Body of pancreas (tissue), 4 donors: Measurements from ENCODE around the gene PF4V1. TPM values are rescaled to one million over a fixed set of nuclear protein-coding genes. Genes with fewer than 3 reads are reported as not detected.
"Not testable (repeated sequence)": the region's sequence is repeated elsewhere in the genome, so short reads cannot be mapped to it uniquely, and the experiment has no call there.

ENCODE experiments used
- ATAC-seq: fragments of 150-250 bp; one replicate; pipeline ENCODE4 v1.9.1; 2016
- DNase-seq, 4 donors: peaks; one replicate each; pipeline ENCODE4 v3.0.0-alpha.2; 2019
- H3K27ac ChIP-seq, 4 donors: fragments of 200-600 bp; sonication (generic); 1 replicate in 3 of 4; 2 replicates in 1 of 4; pipeline versions ENCODE4 v1.5.1 to v1.6.1; 2016 to 2019; ENCODE audit warnings: mild to moderate bottlenecking in 1 of 4, mixed read lengths in 1 of 4, moderate library complexity in 1 of 4
- H3K27me3 ChIP-seq, 2 donors: fragments of 200-600 bp; sonication (generic); one replicate each; pipeline ENCODE4 v1.6.0; 2016; ENCODE audit warnings: mild to moderate bottlenecking in 1 of 2
- H3K36me3 ChIP-seq, 2 donors: fragments of 200-600 bp; sonication (generic); replicated peaks in 1 of 2; 2 replicates each; pipeline ENCODE4 v1.5.1; 2016; ENCODE audit warnings: low read depth in 2 of 2; ENCODE audit not compliant: insufficient read depth in 1 of 2
- H3K4me1 ChIP-seq: fragments of 200-600 bp; sonication (generic); one replicate; pipeline ENCODE4 v1.6.0; 2016
- H3K4me3 ChIP-seq, 2 donors: fragments of 200-600 bp; sonication (generic); 1 replicate in 1 of 2; 2 replicates in 1 of 2; pipeline ENCODE4 v1.5.1; 2016 to 2019
- H3K9me3 ChIP-seq, 3 donors: fragments of 200-600 bp; sonication (generic); 1 replicate in 2 of 3; 2 replicates in 1 of 3; pipeline ENCODE4 v1.5.1; 2016
- CTCF ChIP-seq, 7 experiments: fragments of 450-650 bp in 4 of 7; fragments of 200-600 bp in 3 of 7; sonication (generic) in 3 of 7; IDR thresholded peaks; one replicate each; pipeline ENCODE4 v1.5.1; 2016 to 2019; ENCODE audit warnings: antibody characterized with exemption in 7 of 7
- POLR2A ChIP-seq, 3 donors: fragments of 450-650 bp; IDR thresholded peaks; one replicate each; pipeline ENCODE4 v1.6.1; 2016; ENCODE audit warnings: antibody characterized with exemption in 3 of 3, mild to moderate bottlenecking in 2 of 3
- WGBS, 2 donors: methylation state at CpG; one replicate each; pipeline ENCODE4 v1.1.5; 2017; 5-methylcytosine and 5-hydroxymethylcytosine counted together
- intact Hi-C: fragments of 100-400 bp; cut with DNase I; formaldehyde crosslinking; loops from one replicate; pipeline ENCODE4 v1.15.1; 2023
- total RNA-seq, 2 donors: library from RNA; depleted of rRNA; stranded (reverse); fragments of >200 nt; gene quantifications; one replicate each; pipeline ENCODE4 v1.1.0, GENCODE V29; 2016

Gene PF4V1
- total RNA-seq, 2 donors from 2014 or later = not detected

- 87 to 90% methylated on average over 2 of the region's 2 CpGs for WGBS, 2 donors
- no peaks in the 10 kb centered on the region for H3K9me3 ChIP-seq
- no peaks in the 10 kb centered on the region for H3K36me3 ChIP-seq
- no peak for DNase-seq
- TF ChIP-seq POLR2A (IDR thresholded peaks at IDR 0.05) (no peak), CTCF (IDR thresholded peaks at IDR 0.05) (no peak)
- no peak overlapping the region for H3K4me3 ChIP-seq
- no peaks in the 10 kb centered on the region for H3K27me3 ChIP-seq
- H3K27ac ChIP-seq = peak overlapping the region in 1 of 4 donors; percentile 58
- intact Hi-C loops = no loop called here
- H3K4me1 ChIP-seq = peaks cover 41% of the 10 kb centered on the region
- ATAC-seq = no peak
Measured at GRCh38 chr4:73896416-73896815, 43.3 kb downstream of the PF4V1 start.

DNA sequence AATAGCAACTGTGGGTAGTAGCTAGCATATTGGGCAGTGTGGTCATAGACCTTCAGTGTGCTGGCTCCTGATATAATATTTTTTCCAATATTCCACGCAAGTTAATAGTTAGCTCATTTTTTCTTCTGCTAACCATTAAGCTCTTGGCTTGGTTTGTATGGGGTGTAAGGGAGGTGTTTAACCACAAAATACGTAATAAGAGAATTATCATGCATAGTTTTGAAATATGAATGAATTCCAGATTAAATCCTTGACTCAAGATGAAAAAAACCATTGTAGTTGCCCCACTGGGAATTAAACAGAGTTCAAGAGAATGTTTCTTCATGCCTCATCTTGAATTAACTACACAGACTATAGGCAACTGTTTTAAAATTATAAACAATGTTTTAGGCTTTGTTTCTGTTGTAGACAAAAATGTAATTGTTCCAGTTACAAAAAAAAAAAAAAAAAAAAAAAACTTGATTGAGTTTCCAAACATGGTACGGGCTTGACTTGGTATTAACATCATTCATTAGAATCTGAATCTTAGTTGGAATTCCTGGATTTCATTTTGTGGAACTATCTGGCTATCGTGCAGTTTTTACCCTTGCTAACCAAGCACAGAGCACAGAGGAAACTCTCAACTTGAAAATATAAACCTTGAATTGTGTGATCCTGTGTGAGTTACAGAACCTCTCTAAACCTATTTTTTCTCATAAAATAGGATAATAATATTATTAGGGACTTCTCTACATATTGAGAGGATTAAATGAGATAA, 44.5 kb downstream of the PF4V1 start:
- no peak for TF ChIP-seq CTCF (IDR thresholded peaks at IDR 0.05)
- TF ChIP-seq POLR2A (IDR thresholded peaks at IDR 0.05) = no peak
- Histone ChIP-seq H3K4me1 (peaks cover 37% of the 10 kb centered on the region), H3K27me3 (no peaks in the 10 kb centered on the region), H3K9me3 (no peaks in the 10 kb centered on the region), H3K4me3 (no peak overlapping the region), H3K27ac (peak overlapping the region in 2 of 4 donors; percentile 26 to 58), H3K36me3 (no peaks in the 10 kb centered on the region)
- no peak for DNase-seq
- WGBS, 2 donors = 53 to 60% methylated on average over 4 of the region's 4 CpGs
- ATAC-seq = peak; percentile 67
- intact Hi-C loops = no loop called here

DNA sequence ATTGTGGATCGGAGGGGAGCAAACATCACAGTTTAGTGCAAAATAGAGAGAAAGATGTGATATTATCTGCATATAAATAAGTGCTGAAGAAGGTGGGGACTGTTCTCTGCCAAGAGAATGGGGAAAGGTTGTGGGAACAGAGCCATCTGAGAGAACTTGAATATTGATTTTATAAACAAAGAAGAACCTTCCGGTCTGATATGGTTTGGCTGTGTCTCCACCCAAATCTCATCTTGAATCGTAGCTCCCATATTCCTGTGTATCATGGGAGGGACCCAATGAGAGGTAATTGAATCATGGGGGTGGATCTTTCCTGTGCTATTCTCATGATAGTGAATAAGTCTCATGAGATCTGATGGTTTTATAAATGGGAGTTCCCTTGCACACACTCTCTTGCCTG, 46.2 kb downstream of the PF4V1 start:
- H3K27me3 ChIP-seq, H3K27ac ChIP-seq, H3K9me3 ChIP-seq, H3K4me3 ChIP-seq, ATAC-seq, intact Hi-C loops, H3K36me3 ChIP-seq, DNase-seq: not testable (repeated sequence)
- peaks cover 24% of the 10 kb centered on the region for H3K4me1 ChIP-seq
- 24 to 32% methylated on average over 3 of the region's 3 CpGs for WGBS, 2 donors

- no peak for DNase-seq
- no peak for TF ChIP-seq CTCF (IDR thresholded peaks at IDR 0.05)
- no peak for TF ChIP-seq POLR2A (IDR thresholded peaks at IDR 0.05)
- H3K27me3 ChIP-seq = no peaks in the 10 kb centered on the region
- no peaks in the 10 kb centered on the region for H3K36me3 ChIP-seq
- ATAC-seq = no peak
- H3K4me1 ChIP-seq = peaks cover 11% of the 10 kb centered on the region
- no peak overlapping the region for H3K27ac ChIP-seq
- 77 to 80% methylated on average over 5 of the region's 5 CpGs for WGBS, 2 donors
- intact Hi-C loops = no loop called here
- no peaks in the 10 kb centered on the region for H3K9me3 ChIP-seq
- H3K4me3 ChIP-seq = no peak overlapping the region
Measured at GRCh38 chr4:73901031-73901430, 47.9 kb downstream of the PF4V1 start.

- Histone ChIP-seq H3K36me3 (no peaks in the 10 kb centered on the region), H3K9me3 (no peaks in the 10 kb centered on the region), H3K4me3 (no peak overlapping the region), H3K27ac (no peak overlapping the region), H3K27me3 (no peaks in the 10 kb centered on the region), H3K4me1 (peaks cover 3% of the 10 kb centered on the region)
- 79 to 97% methylated on average over 1 of the region's 1 CpG for WGBS, 2 donors
- ATAC-seq = no peak
- DNase-seq = no peak
- TF ChIP-seq POLR2A (IDR thresholded peaks at IDR 0.05) = no peak
- TF ChIP-seq CTCF (IDR thresholded peaks at IDR 0.05) = no peak
- intact Hi-C loops = no loop called here
Measured at GRCh38 chr4:73902038-73902637, 49.0 kb downstream of the PF4V1 start.
